ENCODE measurements around the gene PPHLN1. TPM values are rescaled to one million over a fixed set of nuclear protein-coding genes. Genes with fewer than 3 reads are reported as not detected.

PPHLN1 gene
- total RNA-seq, 1 donor from 2014 or later, result 74.9 TPM

DNA sequence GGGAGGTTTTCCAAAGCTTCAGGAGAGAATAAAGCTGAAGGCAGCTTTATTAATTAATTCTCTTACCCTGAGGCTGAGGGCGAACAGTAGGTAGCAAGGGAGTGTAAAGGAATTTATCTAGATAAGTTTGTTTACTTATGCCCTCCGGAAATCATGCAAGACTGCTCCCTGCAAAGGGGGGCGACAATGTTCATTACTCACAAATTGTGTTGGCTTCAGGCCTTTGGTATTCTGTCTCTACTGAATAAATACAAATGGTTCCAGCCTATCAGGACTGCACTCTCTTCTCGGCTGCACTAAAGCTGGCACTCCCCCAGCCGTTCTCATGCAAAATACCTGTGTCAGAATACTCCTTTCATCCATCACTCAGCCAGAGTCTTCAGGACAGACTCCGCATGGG, 120.8 kb downstream of the PPHLN1 start:
- Mint-ChIP-seq H3K27me3 (ENCODE audit: low read depth) (no peaks in the 10 kb centered on the region), H3K27ac (peak overlapping the region; percentile 70), H3K9me3 (peaks cover 29% of the 10 kb centered on the region), H3K4me1 (peaks cover 20% of the 10 kb centered on the region), H3K36me3 (peaks cover 67% of the 10 kb centered on the region), H3K4me3 (no peak overlapping the region)
- no peak for TF ChIP-seq CTCF (IDR thresholded peaks at IDR 0.05; ENCODE audit: unreplicated experiment)
- DNase-seq (ENCODE audit: low spot score in 2 of 2, unreplicated experiment in 2 of 2), result no peak

DNA sequence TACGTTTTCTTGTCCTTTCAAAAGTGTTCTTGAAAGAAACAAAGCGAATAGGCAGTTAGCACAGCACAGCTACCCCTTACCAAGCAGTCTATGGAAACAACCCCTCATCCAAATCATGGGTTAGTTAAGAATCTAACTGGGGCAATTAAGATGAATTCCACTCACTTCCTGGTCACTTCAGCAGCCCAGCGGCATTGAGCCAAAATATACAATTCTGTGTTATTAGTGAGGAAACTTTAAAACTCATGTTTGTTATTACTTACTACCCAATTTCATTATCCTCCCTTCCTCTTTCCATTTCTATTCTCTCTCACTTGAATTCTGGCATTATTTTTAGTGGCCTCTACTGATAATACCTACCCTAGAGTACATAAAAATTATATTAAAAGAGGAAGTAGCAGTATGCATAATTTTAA, 121.4 kb downstream of the PPHLN1 start:
- H3K36me3 Mint-ChIP-seq, result peaks cover 62% of the 10 kb centered on the region
- no peak overlapping the region for H3K4me3 Mint-ChIP-seq
- H3K4me1 Mint-ChIP-seq, result peaks cover 17% of the 10 kb centered on the region
- H3K27ac Mint-ChIP-seq, result peak overlapping the region; percentile 70
- no peak for TF ChIP-seq CTCF (IDR thresholded peaks at IDR 0.05; ENCODE audit: unreplicated experiment)
- no peaks in the 10 kb centered on the region for H3K27me3 Mint-ChIP-seq (ENCODE audit: low read depth)
- DNase-seq (ENCODE audit: low spot score in 2 of 2, unreplicated experiment in 2 of 2), result no peak
- H3K9me3 Mint-ChIP-seq, result peaks cover 29% of the 10 kb centered on the region

- Mint-ChIP-seq H3K27me3 (ENCODE audit: low read depth) (no peaks in the 10 kb centered on the region), H3K4me1 (peaks cover 13% of the 10 kb centered on the region), H3K4me3 (no peak overlapping the region), H3K9me3 (peaks cover 25% of the 10 kb centered on the region), H3K36me3 (peaks cover 49% of the 10 kb centered on the region), H3K27ac (no peak overlapping the region)
- no peak for TF ChIP-seq CTCF (IDR thresholded peaks at IDR 0.05; ENCODE audit: unreplicated experiment)
- DNase-seq (ENCODE audit: low spot score in 2 of 2, unreplicated experiment in 2 of 2), result no peak
Observed at GRCh38 chr12:42448841-42449240, 122.9 kb downstream of the PPHLN1 start.

- Mint-ChIP-seq H3K27ac (no peak overlapping the region), H3K27me3 (ENCODE audit: low read depth) (no peaks in the 10 kb centered on the region), H3K4me3 (no peak overlapping the region), H3K4me1 (peaks cover 13% of the 10 kb centered on the region), H3K36me3 (peaks cover 35% of the 10 kb centered on the region), H3K9me3 (peaks cover 12% of the 10 kb centered on the region)
- DNase-seq (ENCODE audit: low spot score in 2 of 2, unreplicated experiment in 2 of 2), result no peak
- no peak for TF ChIP-seq CTCF (IDR thresholded peaks at IDR 0.05; ENCODE audit: unreplicated experiment)
Observed at GRCh38 chr12:42450248-42450647, 124.3 kb downstream of the PPHLN1 start.

DNA sequence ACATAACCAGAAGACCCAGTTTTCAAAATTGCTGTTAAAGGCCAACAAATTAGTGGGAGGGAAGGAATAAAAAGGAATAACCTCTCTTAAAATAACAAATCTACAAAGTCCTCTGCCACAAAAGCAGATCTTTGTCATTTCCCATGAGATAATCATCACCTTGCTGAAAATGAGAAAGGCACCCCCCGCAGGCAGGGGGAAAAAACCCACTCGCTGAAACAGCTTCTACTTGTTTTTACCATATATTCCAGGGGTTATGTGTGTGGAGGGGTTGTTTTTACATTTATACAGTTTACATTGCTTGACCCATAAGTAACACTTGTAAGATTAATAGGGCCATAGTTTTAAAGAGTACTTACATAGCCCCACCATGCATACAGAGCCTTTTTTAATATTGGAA, 132.6 kb downstream of the PPHLN1 start:
- Mint-ChIP-seq H3K9me3 (no peaks in the 10 kb centered on the region), H3K36me3 (peaks cover 43% of the 10 kb centered on the region), H3K27ac (no peak overlapping the region), H3K27me3 (ENCODE audit: low read depth) (no peaks in the 10 kb centered on the region), H3K4me3 (no peak overlapping the region), H3K4me1 (no peaks in the 10 kb centered on the region)
- no peak for DNase-seq (ENCODE audit: low spot score in 2 of 2, unreplicated experiment in 2 of 2)
- TF ChIP-seq CTCF (IDR thresholded peaks at IDR 0.05; ENCODE audit: unreplicated experiment), result no peak

DNA sequence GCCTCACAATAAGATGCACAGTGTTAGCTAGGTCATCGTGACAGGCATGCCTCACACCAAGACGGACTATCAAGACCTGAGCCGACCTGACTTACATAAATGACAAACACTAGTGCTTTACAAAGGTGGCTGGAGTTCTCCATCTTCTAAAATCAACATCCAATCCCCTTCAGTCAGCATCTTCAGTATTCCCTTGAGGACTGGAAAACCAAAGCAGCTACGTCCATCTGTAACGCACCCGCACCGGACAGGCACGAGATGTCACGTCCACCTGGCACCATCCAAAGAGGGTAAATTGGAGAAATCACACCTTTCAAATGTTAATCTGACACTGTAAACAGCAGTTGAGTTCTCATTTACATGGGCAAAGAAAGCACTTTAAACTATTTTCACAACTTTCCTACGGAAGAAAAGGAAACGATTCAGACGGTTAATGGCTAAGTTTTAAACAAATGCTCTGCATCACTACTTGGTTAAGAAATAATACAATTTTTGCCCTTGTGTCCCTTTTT, 133.4 kb downstream of the PPHLN1 start:
- no peak for TF ChIP-seq CTCF (IDR thresholded peaks at IDR 0.05; ENCODE audit: unreplicated experiment)
- Mint-ChIP-seq H3K4me1 (no peaks in the 10 kb centered on the region), H3K27ac (peak overlapping the region; percentile 25), H3K9me3 (no peaks in the 10 kb centered on the region), H3K27me3 (ENCODE audit: low read depth) (no peaks in the 10 kb centered on the region), H3K4me3 (no peak overlapping the region), H3K36me3 (peaks cover 50% of the 10 kb centered on the region)
- DNase-seq (ENCODE audit: low spot score in 2 of 2, unreplicated experiment in 2 of 2), result no peak
